MG63 (cell line): Measurements from ENCODE around the gene PSRC1. TPM values are rescaled to one million over a fixed set of nuclear protein-coding genes. Genes with fewer than 3 reads are reported as not detected.

Experiments
- DNase-seq: peaks from one replicate; pipeline ENCODE4 v3.0.0-alpha.2; 2020
- H3K27me3 ChIP-seq: fragments of 250-450 bp; sonication (Bioruptor Pico); 2 replicates; pipeline ENCODE4 v1.5.1; 2020; ENCODE audit warnings: mild to moderate bottlenecking, moderate library complexity
- H3K36me3 ChIP-seq: fragments of 250-450 bp; sonication (Bioruptor Pico); 2 replicates; pipeline ENCODE4 v1.5.1; 2020; ENCODE audit warnings: mild to moderate bottlenecking, moderate library complexity
- H3K4me3 ChIP-seq: fragments of 250-450 bp; sonication (Bioruptor Pico); 2 replicates; pipeline ENCODE4 v1.5.1; 2020; ENCODE audit warnings: mild to moderate bottlenecking, moderate library complexity
- H3K9me3 ChIP-seq: fragments of 250-450 bp; sonication (Bioruptor Pico); 2 replicates; pipeline ENCODE4 v1.5.1; 2020; ENCODE audit warnings: mild to moderate bottlenecking, moderate library complexity
- total RNA-seq: library from RNA; depleted of rRNA; stranded (reverse); fragments of >200 nt; shearing (Covaris generic); gene quantifications from 2 replicates; pipeline ENCODE4 v1.2.3, GENCODE V29; 2014; ENCODE audit warnings: low replicate concordance

PSRC1 gene
- total RNA-seq, 1 experiment from 2014 or later: 67.0 TPM

GRCh38 chr1:109267743-109268300 is 15.1 kb downstream of the PSRC1 start:
- H3K4me3 ChIP-seq: no peak overlapping the region
- peaks cover 9% of the 10 kb centered on the region for H3K9me3 ChIP-seq
- H3K36me3 ChIP-seq: no peaks in the 10 kb centered on the region; the same call in 1 of the 2 replicates
- H3K27me3 ChIP-seq: no peaks in the 10 kb centered on the region
- no peak for DNase-seq

GRCh38 chr1:109266965-109267364 is 16.0 kb downstream of the PSRC1 start:
- Histone ChIP-seq H3K27me3 (no peaks in the 10 kb centered on the region), H3K36me3 (no peaks in the 10 kb centered on the region; the same call in 1 of the 2 replicates), H3K9me3 (peaks cover 9% of the 10 kb centered on the region), H3K4me3 (no peak overlapping the region)
- DNase-seq: peak; percentile 97

GRCh38 chr1:109265741-109266330 is 17.1 kb downstream of the PSRC1 start:
- no peaks in the 10 kb centered on the region; the same call in 1 of the 2 replicates for H3K36me3 ChIP-seq
- peaks cover 9% of the 10 kb centered on the region for H3K9me3 ChIP-seq
- no peak overlapping the region for H3K4me3 ChIP-seq
- H3K27me3 ChIP-seq: no peaks in the 10 kb centered on the region
- no peak for DNase-seq

GRCh38 chr1:109265016-109265415 is 17.9 kb downstream of the PSRC1 start:
- Histone ChIP-seq H3K36me3 (no peaks in the 10 kb centered on the region; the same call in 1 of the 2 replicates), H3K4me3 (no peak overlapping the region), H3K9me3 (peaks cover 9% of the 10 kb centered on the region), H3K27me3 (no peaks in the 10 kb centered on the region)
- no peak for DNase-seq

- Histone ChIP-seq H3K4me3 (no peak overlapping the region), H3K9me3 (peaks cover 9% of the 10 kb centered on the region), H3K36me3 (no peaks in the 10 kb centered on the region; the same call in 1 of the 2 replicates), H3K27me3 (no peaks in the 10 kb centered on the region)
- no peak for DNase-seq
These were observed 18.6 kb downstream of the PSRC1 start for GRCh38 chr1:109264379-109264755.

- Histone ChIP-seq H3K9me3 (peaks cover 9% of the 10 kb centered on the region), H3K27me3 (no peaks in the 10 kb centered on the region), H3K36me3 (no peaks in the 10 kb centered on the region; the same call in 1 of the 2 replicates), H3K4me3 (no peak overlapping the region)
- DNase-seq: peak; percentile 88
These were observed 19.2 kb downstream of the PSRC1 start for GRCh38 chr1:109263597-109264378.

GRCh38 chr1:109263234-109263596 is 19.7 kb downstream of the PSRC1 start:
- H3K27me3 ChIP-seq: no peaks in the 10 kb centered on the region
- H3K9me3 ChIP-seq: peaks cover 5% of the 10 kb centered on the region
- DNase-seq: no peak
- no peak overlapping the region for H3K4me3 ChIP-seq
- no peaks in the 10 kb centered on the region; the same call in 1 of the 2 replicates for H3K36me3 ChIP-seq

- DNase-seq: no peak
These were observed 20.5 kb downstream of the PSRC1 start for GRCh38 chr1:109262231-109263055.

GRCh38 chr1:109261578-109261977 is 21.4 kb downstream of the PSRC1 start:
- no peaks in the 10 kb centered on the region for H3K36me3 ChIP-seq
- no peak for DNase-seq
- H3K9me3 ChIP-seq: no peaks in the 10 kb centered on the region
- no peak overlapping the region for H3K4me3 ChIP-seq
- no peaks in the 10 kb centered on the region for H3K27me3 ChIP-seq

More at GRCh38 chr1:109262231-109263055, 20.5 kb downstream of the PSRC1 start:
- Histone ChIP-seq H3K27me3 (no peaks in the 10 kb centered on the region), H3K9me3 (0 out of 2 replicates have a peak, but pooled peaks cover 2% of the 10 kb centered on the region), H3K36me3 (no peaks in the 10 kb centered on the region), H3K4me3 (no peak overlapping the region)

GRCh38 chr1:109261006-109261405 is 21.9 kb downstream of the PSRC1 start:
- DNase-seq: no peak
- no peaks in the 10 kb centered on the region for H3K36me3 ChIP-seq
- no peaks in the 10 kb centered on the region for H3K9me3 ChIP-seq
- H3K4me3 ChIP-seq: no peak overlapping the region
- H3K27me3 ChIP-seq: no peaks in the 10 kb centered on the region

GRCh38 chr1:109259674-109260557 is 23.0 kb downstream of the PSRC1 start:
- DNase-seq: no peak
- Histone ChIP-seq H3K4me3 (no peak overlapping the region), H3K9me3 (no peaks in the 10 kb centered on the region), H3K36me3 (no peaks in the 10 kb centered on the region), H3K27me3 (no peaks in the 10 kb centered on the region)

GRCh38 chr1:109258481-109259466 is 24.2 kb downstream of the PSRC1 start:
- Histone ChIP-seq H3K36me3 (no peaks in the 10 kb centered on the region), H3K27me3 (no peaks in the 10 kb centered on the region), H3K4me3 (no peak overlapping the region), H3K9me3 (no peaks in the 10 kb centered on the region)
- no peak for DNase-seq

- Histone ChIP-seq H3K4me3 (no peak overlapping the region), H3K36me3 (no peaks in the 10 kb centered on the region), H3K27me3 (no peaks in the 10 kb centered on the region), H3K9me3 (no peaks in the 10 kb centered on the region)
- DNase-seq: no peak
These were observed 25.1 kb downstream of the PSRC1 start for GRCh38 chr1:109257682-109258421.

GRCh38 chr1:109256971-109257681 is 25.8 kb downstream of the PSRC1 start:
- DNase-seq: peak; percentile 82
- Histone ChIP-seq H3K27me3 (no peaks in the 10 kb centered on the region), H3K4me3 (no peak overlapping the region), H3K9me3 (no peaks in the 10 kb centered on the region), H3K36me3 (no peaks in the 10 kb centered on the region)
